ENCODE data around the gene S100A7A. TPM values are rescaled to one million over a fixed set of nuclear protein-coding genes. Genes with fewer than 3 reads are reported as not detected.
"Not testable (repeated sequence)": the region's sequence is repeated elsewhere in the genome, so short reads cannot be mapped to it uniquely, and the experiment has no call there.

S100A7A gene
- total and polyA plus RNA-seq, 4 donors = not detected

DNA sequence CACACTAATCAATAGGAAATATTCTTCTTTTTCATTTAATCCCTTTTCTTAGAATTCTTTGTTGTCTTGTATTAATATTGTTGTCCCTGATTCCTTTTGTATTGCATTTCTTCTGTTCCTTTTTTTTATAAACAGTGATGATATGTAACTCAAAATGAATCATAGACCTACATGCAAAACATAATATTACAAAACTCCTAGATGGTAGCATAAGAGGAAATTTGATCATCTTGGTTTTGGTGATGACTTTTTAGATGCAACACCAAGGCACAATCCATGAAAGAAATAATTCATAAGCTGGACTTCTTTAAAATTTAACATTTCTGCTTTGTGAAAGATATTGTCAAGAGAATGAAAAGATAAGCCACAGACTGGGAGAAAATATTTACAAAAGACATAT lies 2.4 kb upstream of the S100A7A start:
- not testable (repeated sequence) for DNase-seq; H3K9me3 ChIP-seq (ENCODE audit: control insufficient read depth in 4 of 4, insufficient read depth in 3 of 4, low read length in 3 of 4); H3K36me3 ChIP-seq (ENCODE audit: control insufficient read depth in 4 of 4, insufficient read depth in 4 of 4, low read length in 4 of 4); H3K4me1 ChIP-seq (ENCODE audit: control insufficient read depth in 5 of 5, insufficient read depth in 5 of 5, low read length in 5 of 5); H3K4me3 ChIP-seq; H3K9ac ChIP-seq (ENCODE audit: insufficient read depth in 1 of 2, low read length in 2 of 2); H3K27me3 ChIP-seq (ENCODE audit: control insufficient read depth in 3 of 3, insufficient read depth in 3 of 3, low read length in 2 of 3); ATAC-seq (ENCODE audit: insufficient read depth, low FRiP score); H3K27ac ChIP-seq (ENCODE audit: low read depth in 1 of 2, low read length in 1 of 2)

DNA sequence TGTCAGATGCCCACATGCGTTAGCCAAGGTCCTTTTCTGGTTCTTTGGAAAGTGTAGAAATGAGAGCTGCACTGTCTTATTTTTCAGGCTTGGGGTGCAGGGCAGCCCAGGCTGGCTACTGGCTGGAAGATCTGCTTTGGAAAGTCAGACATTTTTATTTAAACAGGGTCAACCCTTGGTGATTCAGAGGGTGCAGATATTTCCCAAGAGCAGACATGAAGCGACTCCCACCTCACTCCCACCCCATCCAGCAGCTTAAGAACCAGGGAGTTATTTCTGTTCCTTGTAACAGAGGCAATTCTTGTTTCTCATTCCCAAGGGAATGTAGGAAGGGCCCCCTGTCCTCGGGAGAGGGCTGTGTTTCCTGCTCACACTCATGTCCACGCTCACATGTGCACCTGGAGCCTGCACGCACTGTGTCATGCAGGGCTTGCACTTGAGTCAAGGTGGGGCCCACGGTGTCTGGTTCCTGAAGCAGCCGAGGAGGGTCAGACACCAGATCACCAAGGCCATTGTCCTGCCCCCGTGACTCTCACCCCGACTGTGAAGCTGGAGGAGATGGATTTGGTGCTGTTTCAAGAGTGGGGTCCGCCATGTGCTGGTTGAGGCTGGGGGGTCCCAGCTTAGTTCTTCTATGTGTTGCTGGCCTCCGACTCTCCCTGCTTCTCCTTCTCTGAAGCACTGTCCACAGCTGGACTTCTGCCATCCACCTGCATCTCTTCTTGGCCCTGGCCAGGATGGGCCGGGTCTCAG lies 992 bp downstream of the S100A7A start:
- TF ChIP-seq CTCF (IDR thresholded peaks at IDR 0.05; ENCODE audit: control extremely low read depth, extremely low read depth) = no peak

GRCh38 chr1:153418758-153419435 lies 2.6 kb downstream of the S100A7A start:
- DNase-seq; H3K4me1 ChIP-seq (ENCODE audit: control insufficient read depth in 5 of 5, insufficient read depth in 5 of 5, low read length in 5 of 5); ATAC-seq (ENCODE audit: insufficient read depth, low FRiP score); H3K4me3 ChIP-seq; H3K9ac ChIP-seq (ENCODE audit: insufficient read depth in 1 of 2, low read length in 2 of 2); H3K27me3 ChIP-seq (ENCODE audit: control insufficient read depth in 3 of 3, insufficient read depth in 3 of 3, low read length in 2 of 3); H3K27ac ChIP-seq (ENCODE audit: low read depth in 1 of 2, low read length in 1 of 2); H3K36me3 ChIP-seq (ENCODE audit: control insufficient read depth in 4 of 4, insufficient read depth in 4 of 4, low read length in 4 of 4); H3K9me3 ChIP-seq (ENCODE audit: control insufficient read depth in 4 of 4, insufficient read depth in 3 of 4, low read length in 3 of 4): not testable (repeated sequence)
- 62 to 71% methylated on average over 7 of the region's 7 CpGs for WGBS, 2 donors

More for the DNA sequence above, 992 bp downstream of the S100A7A start:
- 77 to 82% methylated on average over 12 of the region's 12 CpGs for WGBS, 2 donors
- Histone ChIP-seq H3K27ac (ENCODE audit: low read depth in 1 of 2, low read length in 1 of 2) (no peak overlapping the region), H3K27me3 (ENCODE audit: control insufficient read depth in 3 of 3, insufficient read depth in 3 of 3, low read length in 2 of 3) (no peaks in the 10 kb centered on the region), H3K4me3 (no peak overlapping the region), H3K9me3 (ENCODE audit: control insufficient read depth in 4 of 4, insufficient read depth in 3 of 4, low read length in 3 of 4) (peaks cover 0 to 4% (median 0%) of the 10 kb centered on the region in 4 donors), H3K4me1 (ENCODE audit: control insufficient read depth in 5 of 5, insufficient read depth in 5 of 5, low read length in 5 of 5) (no peaks in the 10 kb centered on the region), H3K36me3 (ENCODE audit: control insufficient read depth in 4 of 4, insufficient read depth in 4 of 4, low read length in 4 of 4) (no peaks in the 10 kb centered on the region), H3K9ac (ENCODE audit: insufficient read depth in 1 of 2, low read length in 2 of 2) (no peak overlapping the region)
- ATAC-seq (ENCODE audit: insufficient read depth, low FRiP score) = no peak
- DNase-seq = no peak

DNA sequence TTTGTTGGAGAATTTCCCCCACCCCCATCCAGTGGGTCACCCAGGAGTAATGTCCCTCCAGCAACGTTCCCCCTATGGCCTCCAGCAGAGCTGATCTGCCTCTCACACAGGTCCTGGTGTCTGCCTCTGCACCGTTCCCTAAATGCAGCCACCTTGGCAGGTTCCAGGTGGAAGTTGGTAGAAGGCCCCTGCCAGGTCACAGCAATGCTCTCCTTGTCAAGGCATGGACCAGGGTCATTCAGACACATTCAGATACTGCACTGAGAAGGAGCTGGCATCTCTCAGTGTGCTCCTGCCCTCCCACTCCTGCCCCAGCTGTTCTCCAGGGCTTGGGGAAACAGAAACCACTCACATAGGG lies 3.1 kb downstream of the S100A7A start:
- not testable (repeated sequence) for H3K9me3 ChIP-seq (ENCODE audit: control insufficient read depth in 4 of 4, insufficient read depth in 3 of 4, low read length in 3 of 4); ATAC-seq (ENCODE audit: insufficient read depth, low FRiP score); H3K4me1 ChIP-seq (ENCODE audit: control insufficient read depth in 5 of 5, insufficient read depth in 5 of 5, low read length in 5 of 5); H3K9ac ChIP-seq (ENCODE audit: insufficient read depth in 1 of 2, low read length in 2 of 2); H3K27ac ChIP-seq (ENCODE audit: low read depth in 1 of 2, low read length in 1 of 2); H3K27me3 ChIP-seq (ENCODE audit: control insufficient read depth in 3 of 3, insufficient read depth in 3 of 3, low read length in 2 of 3); DNase-seq; H3K4me3 ChIP-seq; H3K36me3 ChIP-seq (ENCODE audit: control insufficient read depth in 4 of 4, insufficient read depth in 4 of 4, low read length in 4 of 4)
- WGBS, 2 donors = 45 to 68% methylated on average over 2 of the region's 2 CpGs

DNA sequence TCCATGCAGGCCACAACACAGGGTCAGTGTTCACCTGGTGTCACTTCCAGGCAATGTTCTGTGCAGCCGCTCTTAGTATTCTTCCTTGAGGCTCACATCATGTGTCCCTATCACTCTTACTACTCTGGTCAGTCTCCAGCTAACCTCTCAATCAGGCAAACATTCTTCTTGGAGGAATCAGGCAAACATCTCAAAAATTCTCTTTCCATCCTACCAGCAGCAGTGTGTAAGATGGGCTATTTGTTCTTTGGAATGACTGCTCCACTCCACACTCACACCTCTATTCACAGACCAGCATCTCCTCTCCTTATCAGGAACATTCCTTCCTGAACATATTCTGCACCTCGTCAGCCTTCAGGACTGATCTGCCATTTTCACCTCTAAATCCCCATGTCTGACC lies 4.0 kb downstream of the S100A7A start:
- no peaks in the 10 kb centered on the region for H3K4me1 ChIP-seq (ENCODE audit: control insufficient read depth in 5 of 5, insufficient read depth in 5 of 5, low read length in 5 of 5)
- no peaks in the 10 kb centered on the region for H3K36me3 ChIP-seq (ENCODE audit: control insufficient read depth in 4 of 4, insufficient read depth in 4 of 4, low read length in 4 of 4)
- peaks cover 0 to 4% (median 0%) of the 10 kb centered on the region in 4 donors for H3K9me3 ChIP-seq (ENCODE audit: control insufficient read depth in 4 of 4, insufficient read depth in 3 of 4, low read length in 3 of 4)
- no peak for DNase-seq
- no peaks in the 10 kb centered on the region for H3K27me3 ChIP-seq (ENCODE audit: control insufficient read depth in 3 of 3, insufficient read depth in 3 of 3, low read length in 2 of 3)
- no peak for TF ChIP-seq CTCF (IDR thresholded peaks at IDR 0.05; ENCODE audit: control extremely low read depth, extremely low read depth)
- H3K4me3 ChIP-seq = no peak overlapping the region
- H3K27ac ChIP-seq (ENCODE audit: low read depth in 1 of 2, low read length in 1 of 2) = no peak overlapping the region
- no peak overlapping the region for H3K9ac ChIP-seq (ENCODE audit: insufficient read depth in 1 of 2, low read length in 2 of 2)
- no peak for ATAC-seq (ENCODE audit: insufficient read depth, low FRiP score)
- 76 to 82% methylated on average over 2 of the region's 2 CpGs for WGBS, 2 donors

All from lung (tissue), 12 donors.